Measurements from ENCODE around the gene SEC61B.

The SEC61B gene

DNA sequence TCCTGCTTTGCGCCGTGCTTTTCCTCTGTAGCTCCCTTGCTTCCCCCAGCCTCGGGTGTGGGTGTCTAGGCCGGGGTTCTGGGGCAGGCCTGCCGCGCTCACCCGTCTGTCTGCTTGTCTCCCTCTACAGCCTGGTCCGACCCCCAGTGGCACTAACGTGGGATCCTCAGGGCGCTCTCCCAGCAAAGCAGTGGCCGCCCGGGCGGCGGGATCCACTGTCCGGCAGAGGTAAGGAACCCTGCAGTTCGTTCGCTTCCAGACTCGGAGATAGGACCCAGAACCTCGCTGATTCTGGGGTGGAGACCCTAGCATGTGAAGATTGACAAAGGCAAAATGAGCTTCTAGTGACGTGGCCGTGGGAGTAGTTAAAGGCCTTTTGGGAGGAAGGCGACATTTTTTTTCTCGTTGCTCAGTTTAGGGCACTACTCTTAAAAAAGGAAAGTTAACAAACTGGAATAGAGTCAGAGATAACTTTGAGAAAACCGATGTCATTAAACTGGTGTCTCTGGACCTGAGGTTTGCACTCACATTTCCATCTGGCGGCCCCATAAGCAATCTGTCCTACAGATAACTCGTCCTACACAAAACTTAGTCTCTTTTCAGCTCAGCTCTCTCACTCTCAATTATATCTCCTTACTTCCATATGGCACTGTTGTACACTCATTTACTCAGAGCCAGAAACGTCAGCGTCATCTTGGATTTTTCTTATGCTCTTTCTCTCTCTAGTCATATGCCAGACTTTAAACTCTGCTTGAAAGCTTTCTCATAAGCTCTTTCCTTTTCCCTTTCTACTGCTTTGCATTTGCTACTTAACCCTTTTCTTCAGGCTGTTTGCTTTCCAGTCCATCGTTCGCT, 561 bp downstream of the SEC61B start:
- peak overlapping the region; percentile 62 for H3K4me3 ChIP-seq (ENCODE audit: control insufficient read depth, low read depth, low read length)
- TF ChIP-seq, protein P1, sequence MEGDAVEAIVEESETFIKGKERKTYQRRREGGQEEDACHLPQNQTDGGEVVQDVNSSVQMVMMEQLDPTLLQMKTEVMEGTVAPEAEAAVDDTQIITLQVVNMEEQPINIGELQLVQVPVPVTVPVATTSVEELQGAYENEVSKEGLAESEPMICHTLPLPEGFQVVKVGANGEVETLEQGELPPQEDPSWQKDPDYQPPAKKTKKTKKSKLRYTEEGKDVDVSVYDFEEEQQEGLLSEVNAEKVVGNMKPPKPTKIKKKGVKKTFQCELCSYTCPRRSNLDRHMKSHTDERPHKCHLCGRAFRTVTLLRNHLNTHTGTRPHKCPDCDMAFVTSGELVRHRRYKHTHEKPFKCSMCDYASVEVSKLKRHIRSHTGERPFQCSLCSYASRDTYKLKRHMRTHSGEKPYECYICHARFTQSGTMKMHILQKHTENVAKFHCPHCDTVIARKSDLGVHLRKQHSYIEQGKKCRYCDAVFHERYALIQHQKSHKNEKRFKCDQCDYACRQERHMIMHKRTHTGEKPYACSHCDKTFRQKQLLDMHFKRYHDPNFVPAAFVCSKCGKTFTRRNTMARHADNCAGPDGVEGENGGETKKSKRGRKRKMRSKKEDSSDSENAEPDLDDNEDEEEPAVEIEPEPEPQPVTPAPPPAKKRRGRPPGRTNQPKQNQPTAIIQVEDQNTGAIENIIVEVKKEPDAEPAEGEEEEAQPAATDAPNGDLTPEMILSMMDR (IDR thresholded peaks at IDR 0.05; ENCODE audit: control insufficient read depth, insufficient read depth, low read depth, low read length, missing control alignments) = no peak
- DNase-seq (ENCODE audit: low read depth) = no peak

DNA sequence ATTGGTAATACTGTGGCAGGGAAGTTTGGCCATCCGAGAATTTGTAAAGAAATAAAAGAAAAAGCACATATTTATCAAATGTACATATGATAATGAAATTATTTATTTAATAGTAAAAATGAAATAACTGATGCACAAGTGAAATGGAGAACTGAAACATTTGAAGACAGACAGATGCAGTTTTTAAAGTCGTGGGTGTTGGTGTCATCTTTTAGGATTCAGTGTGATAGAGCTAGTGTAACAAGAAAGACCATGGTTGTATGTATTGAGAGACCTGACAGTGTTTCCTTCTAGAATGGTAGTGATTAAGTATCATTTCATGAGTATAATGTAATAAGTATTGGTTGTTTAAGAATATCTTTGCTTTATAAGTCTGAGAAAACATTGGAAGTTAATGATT, 2.4 kb downstream of the SEC61B start:
- TF ChIP-seq, protein P1 (IDR thresholded peaks at IDR 0.05; ENCODE audit: control insufficient read depth, insufficient read depth, low read depth, low read length, missing control alignments) = no peak
- DNase-seq (ENCODE audit: low read depth) = no peak
- H3K4me3 ChIP-seq (ENCODE audit: control insufficient read depth, low read depth, low read length) = no peak overlapping the region

DNA sequence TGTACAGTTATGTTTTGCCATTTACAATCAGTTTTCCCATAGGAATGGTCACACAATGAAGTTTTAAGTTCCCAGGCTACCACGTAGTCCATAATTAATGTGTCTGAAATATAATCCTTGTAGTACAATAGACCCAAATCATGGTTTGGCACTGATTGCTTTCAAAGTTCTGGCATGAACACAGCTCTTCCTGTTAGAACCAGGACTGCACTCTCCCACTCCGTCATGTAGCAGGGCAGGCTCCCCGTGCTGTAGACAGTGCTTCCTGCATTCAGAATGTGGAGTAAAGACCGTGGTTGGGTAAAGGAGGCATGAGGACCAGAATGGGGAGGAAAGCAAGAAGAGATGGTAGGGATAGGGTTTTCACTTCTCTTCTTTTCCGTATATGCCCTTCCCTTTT, 4.0 kb downstream of the SEC61B start:
- DNase-seq (ENCODE audit: low read depth) = no peak
- TF ChIP-seq, protein P1 (IDR thresholded peaks at IDR 0.05; ENCODE audit: control insufficient read depth, insufficient read depth, low read depth, low read length, missing control alignments) = no peak
- no peak overlapping the region for H3K4me3 ChIP-seq (ENCODE audit: control insufficient read depth, low read depth, low read length)

DNA sequence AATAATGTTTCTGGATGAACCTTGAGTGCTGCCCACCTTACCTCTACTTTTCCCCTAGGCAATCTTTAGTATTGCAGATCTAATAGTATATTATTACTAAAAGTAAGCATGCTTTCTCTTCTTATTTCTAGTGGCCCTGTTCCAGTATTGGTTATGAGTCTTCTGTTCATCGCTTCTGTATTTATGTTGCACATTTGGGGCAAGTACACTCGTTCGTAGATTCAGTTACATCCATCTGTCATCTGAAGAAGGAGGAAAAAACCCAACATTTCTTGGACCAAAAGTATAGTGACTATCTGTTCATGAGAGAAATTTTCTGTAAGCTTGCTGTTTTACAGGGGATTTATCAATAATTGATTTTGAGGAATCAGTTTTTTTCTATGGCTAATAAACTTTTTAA, 8.1 kb downstream of the SEC61B start:
- TF ChIP-seq, protein P1 (IDR thresholded peaks at IDR 0.05; ENCODE audit: control insufficient read depth, insufficient read depth, low read depth, low read length, missing control alignments) = no peak
- H3K4me3 ChIP-seq (ENCODE audit: control insufficient read depth, low read depth, low read length) = no peak overlapping the region
- no peak for DNase-seq (ENCODE audit: low read depth)

DNA sequence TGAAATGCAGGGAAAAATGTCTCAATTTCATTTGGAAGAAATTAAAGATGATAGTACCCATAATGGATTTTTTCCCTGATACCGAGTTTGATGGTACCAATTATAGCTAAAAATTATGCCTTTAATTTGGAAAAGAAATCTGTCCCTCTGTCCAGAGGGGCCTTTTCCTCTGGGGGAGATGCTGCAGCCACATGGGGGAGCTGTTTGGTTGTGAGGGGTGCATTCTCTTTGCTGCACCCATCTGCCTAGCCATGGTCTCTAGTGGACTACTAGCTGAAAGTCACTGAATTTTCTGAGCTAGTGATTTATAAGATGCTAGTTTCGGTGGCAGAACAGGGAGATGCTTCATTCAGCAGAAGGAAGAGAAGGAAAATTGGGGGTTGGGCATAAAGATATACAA, 9.6 kb downstream of the SEC61B start:
- no peak overlapping the region for H3K4me3 ChIP-seq (ENCODE audit: control insufficient read depth, low read depth, low read length)
- TF ChIP-seq, protein P1 (IDR thresholded peaks at IDR 0.05; ENCODE audit: control insufficient read depth, insufficient read depth, low read depth, low read length, missing control alignments) = peak; percentile 56
- no peak for DNase-seq (ENCODE audit: low read depth)

DNA sequence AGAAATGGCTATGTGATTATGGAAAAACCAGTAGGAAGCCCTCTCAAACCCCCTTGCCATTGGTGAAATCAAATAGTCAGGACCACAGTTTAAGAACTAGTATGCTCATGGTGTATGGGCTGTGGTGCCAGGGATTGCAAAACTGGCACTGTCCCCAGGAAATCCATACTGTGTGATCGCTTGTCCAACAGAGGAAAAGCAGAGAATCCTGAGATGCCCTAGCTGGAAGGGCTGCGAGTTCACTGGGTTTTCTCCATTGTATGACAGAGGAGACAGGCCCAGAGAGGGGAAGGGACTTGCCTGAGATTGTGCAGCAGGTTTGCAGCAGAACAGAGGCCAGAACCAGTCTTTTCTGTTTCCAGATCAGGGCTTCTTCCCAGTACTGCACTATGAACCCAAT, 12.5 kb downstream of the SEC61B start:
- H3K4me3 ChIP-seq (ENCODE audit: control insufficient read depth, low read depth, low read length) = no peak overlapping the region
- DNase-seq (ENCODE audit: low read depth) = no peak
- TF ChIP-seq, protein P1 (IDR thresholded peaks at IDR 0.05; ENCODE audit: control insufficient read depth, insufficient read depth, low read depth, low read length, missing control alignments) = no peak

Data from AG09309 (cell line).